ENCODE results near the gene NUP153.

Gene NUP153

GRCh38 chr6:17684134-17684533 lies 22.6 kb downstream of the NUP153 start:
- TF ChIP-seq, protein P1, sequence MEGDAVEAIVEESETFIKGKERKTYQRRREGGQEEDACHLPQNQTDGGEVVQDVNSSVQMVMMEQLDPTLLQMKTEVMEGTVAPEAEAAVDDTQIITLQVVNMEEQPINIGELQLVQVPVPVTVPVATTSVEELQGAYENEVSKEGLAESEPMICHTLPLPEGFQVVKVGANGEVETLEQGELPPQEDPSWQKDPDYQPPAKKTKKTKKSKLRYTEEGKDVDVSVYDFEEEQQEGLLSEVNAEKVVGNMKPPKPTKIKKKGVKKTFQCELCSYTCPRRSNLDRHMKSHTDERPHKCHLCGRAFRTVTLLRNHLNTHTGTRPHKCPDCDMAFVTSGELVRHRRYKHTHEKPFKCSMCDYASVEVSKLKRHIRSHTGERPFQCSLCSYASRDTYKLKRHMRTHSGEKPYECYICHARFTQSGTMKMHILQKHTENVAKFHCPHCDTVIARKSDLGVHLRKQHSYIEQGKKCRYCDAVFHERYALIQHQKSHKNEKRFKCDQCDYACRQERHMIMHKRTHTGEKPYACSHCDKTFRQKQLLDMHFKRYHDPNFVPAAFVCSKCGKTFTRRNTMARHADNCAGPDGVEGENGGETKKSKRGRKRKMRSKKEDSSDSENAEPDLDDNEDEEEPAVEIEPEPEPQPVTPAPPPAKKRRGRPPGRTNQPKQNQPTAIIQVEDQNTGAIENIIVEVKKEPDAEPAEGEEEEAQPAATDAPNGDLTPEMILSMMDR (conservative IDR thresholded peaks at IDR 0.05) = no peak
- no peak overlapping the region for H3K27ac ChIP-seq

- H3K27ac ChIP-seq = no peak overlapping the region
- TF ChIP-seq, protein P1 (conservative IDR thresholded peaks at IDR 0.05) = no peak
These were observed 23.3 kb downstream of the NUP153 start for GRCh38 chr6:17683428-17683827.

- H3K27ac ChIP-seq = no peak overlapping the region
- TF ChIP-seq, protein P1 (conservative IDR thresholded peaks at IDR 0.05) = no peak
These were observed 27.0 kb downstream of the NUP153 start for GRCh38 chr6:17679726-17680125.

GRCh38 chr6:17677602-17678001 lies 29.1 kb downstream of the NUP153 start:
- TF ChIP-seq, protein P1 (conservative IDR thresholded peaks at IDR 0.05) = no peak
- H3K27ac ChIP-seq = no peak overlapping the region

DNA sequence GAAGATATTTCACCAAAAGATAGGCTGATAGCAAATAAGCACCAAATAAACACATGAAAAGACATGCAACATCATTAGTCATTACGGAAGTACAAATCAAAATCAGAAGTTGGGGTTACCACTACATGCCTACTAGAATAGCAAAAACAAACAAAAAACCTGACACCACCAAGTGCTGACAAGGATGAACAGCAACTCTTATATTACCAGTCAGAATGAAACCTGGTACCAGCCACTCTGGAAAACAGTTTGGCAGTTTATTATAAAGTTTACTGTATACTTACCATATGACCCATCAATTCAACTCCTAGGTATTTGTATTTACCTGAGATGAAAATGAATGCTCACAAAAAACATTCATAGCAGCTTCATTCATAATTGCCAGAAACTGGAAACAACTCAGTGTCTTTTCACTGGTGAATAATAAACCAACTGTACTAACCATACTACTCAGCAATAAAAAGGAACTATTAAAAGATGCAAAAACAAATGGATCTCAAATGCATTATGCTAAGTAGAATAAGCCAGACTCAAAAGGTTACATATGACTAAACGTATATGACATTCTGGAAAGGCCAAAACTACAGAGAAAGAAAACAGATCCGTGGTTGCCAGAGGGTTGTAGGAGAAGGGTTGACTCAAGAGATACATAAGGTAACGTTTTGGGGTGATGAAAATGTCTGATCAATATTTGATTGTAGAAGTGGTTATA lies 33.0 kb downstream of the NUP153 start:
- H3K27ac ChIP-seq = no peak overlapping the region
- TF ChIP-seq, protein P1 (conservative IDR thresholded peaks at IDR 0.05) = no peak

DNA sequence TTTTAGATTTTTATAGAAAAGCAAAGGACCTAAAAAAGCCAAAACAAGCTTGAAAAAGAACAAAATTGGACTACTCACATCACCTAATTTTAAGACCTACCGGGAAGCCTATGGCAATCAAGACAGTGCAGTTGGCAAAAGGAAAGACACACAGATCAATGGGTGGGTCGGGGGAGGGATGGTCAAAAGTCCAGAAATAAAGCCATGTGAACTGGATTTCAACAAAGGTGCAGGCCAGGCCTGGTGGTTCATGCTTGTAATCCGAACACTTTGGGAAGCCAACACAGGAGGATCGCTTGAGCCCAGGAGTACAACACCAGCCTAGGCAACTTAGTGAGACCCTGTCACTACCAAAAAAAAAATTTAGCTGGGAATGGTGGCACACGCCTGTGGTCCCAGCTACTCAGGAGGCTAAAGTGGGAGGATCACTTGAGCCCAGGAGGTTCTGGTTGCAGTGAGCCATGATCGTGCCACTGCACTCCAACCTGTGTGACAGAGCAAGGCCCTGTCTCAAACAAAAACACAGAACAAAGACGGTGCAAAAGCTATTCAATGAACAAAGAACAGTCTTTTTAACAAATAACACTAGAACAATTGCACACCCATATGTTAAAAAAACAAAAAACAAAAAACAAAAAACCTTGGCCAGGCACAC lies 34.5 kb downstream of the NUP153 start:
- no peak overlapping the region for H3K27ac ChIP-seq
- TF ChIP-seq, protein P1 (conservative IDR thresholded peaks at IDR 0.05) = no peak

GRCh38 chr6:17666646-17667045 lies 40.1 kb downstream of the NUP153 start:
- TF ChIP-seq, protein P1 (conservative IDR thresholded peaks at IDR 0.05) = no peak
- no peak overlapping the region for H3K27ac ChIP-seq
